SU-DHL-6 (cell line): ENCODE data around the gene FARP2.
"Not testable (repeated sequence)": the region's sequence is repeated elsewhere in the genome, so short reads cannot be mapped to it uniquely, and the experiment has no call there.

Source experiments
- H2AFZ ChIP-seq: fragments of 200-600 bp; sonication (generic); 2 replicates; pipeline ENCODE4 v1.6.1; 2014; ENCODE audit warnings: low read depth, mild to moderate bottlenecking, moderate library complexity, mixed read lengths, antibody characterized with exemption, low read length; ENCODE audit not compliant: severe bottlenecking
- H3F3A ChIP-seq: fragments of 200-600 bp; shearing (Covaris generic); 2 replicates; pipeline ENCODE4 v1.6.0; 2016; ENCODE audit warnings: antibody characterized with exemption, mild to moderate bottlenecking; ENCODE audit not compliant: insufficient read depth
- H3K27ac ChIP-seq: fragments of 200-600 bp; sonication (generic); 2 replicates; pipeline ENCODE4 v1.5.1; 2016; ENCODE audit warnings: low read depth, mild to moderate bottlenecking, low read length, moderate library complexity, mixed read lengths
- H3K27me3 ChIP-seq: fragments of 200-600 bp; sonication (generic), shearing (Covaris generic); 2 replicates; pipeline ENCODE4 v1.6.0; 2014; ENCODE audit warnings: mild to moderate bottlenecking, low read length
- H3K36me3 ChIP-seq: fragments of 200-600 bp; sonication (generic); 2 replicates; pipeline ENCODE4 v1.6.1; 2014; ENCODE audit warnings: mild to moderate bottlenecking, low read length, mixed read lengths
- H3K4me2 ChIP-seq: fragments of 300-600, 200-600 bp; shearing (Covaris generic), sonication (generic); 2 replicates; pipeline ENCODE4 v1.6.0; 2014; ENCODE audit warnings: low read length, low read depth, mild to moderate bottlenecking; ENCODE audit not compliant: poor library complexity, severe bottlenecking
- H3K4me3 ChIP-seq: fragments of 200-600 bp; sonication (generic); 2 replicates; pipeline ENCODE4 v1.5.1; 2014; ENCODE audit warnings: antibody characterized with exemption, low read length, mild to moderate bottlenecking, mixed read lengths; ENCODE audit not compliant: insufficient read depth, poor library complexity, severe bottlenecking
- H3K79me2 ChIP-seq: fragments of 200-600 bp; sonication (generic); 2 replicates; pipeline ENCODE4 v1.6.1; 2014; ENCODE audit warnings: mild to moderate bottlenecking, low read length, moderate library complexity; ENCODE audit not compliant: insufficient read depth
- H3K9ac ChIP-seq: fragments of 200-600 bp; sonication (generic); 2 replicates; pipeline ENCODE4 v1.7.0; 2014; ENCODE audit warnings: mild to moderate bottlenecking, low read length
- H3K9me2 ChIP-seq: fragments of 200-600 bp; sonication (generic); replicated peaks from 2 replicates; pipeline ENCODE4 v1.6.1; 2014; ENCODE audit warnings: low read length; ENCODE audit not compliant: insufficient read depth
- H3K9me3 ChIP-seq: fragments of 200-600 bp; sonication (generic); 2 replicates; pipeline ENCODE4 v1.6.1; 2014; ENCODE audit warnings: low read length, mixed read lengths; ENCODE audit not compliant: insufficient read depth
- H4K20me1 ChIP-seq: fragments of 200-600 bp; sonication (generic); 2 replicates; pipeline ENCODE4 v1.6.1; 2014; ENCODE audit warnings: low read depth, mild to moderate bottlenecking, antibody characterized with exemption, low read length, moderate library complexity, mixed read lengths
- CTCF ChIP-seq: fragments of 200-600 bp; sonication (generic); IDR thresholded peaks from one replicate; pipeline ENCODE4 v1.5.1; 2017; ENCODE audit warnings: antibody characterized with exemption, mild to moderate bottlenecking, low read length, moderate library complexity; ENCODE audit not compliant: insufficient read depth, poor library complexity, severe bottlenecking
- EZH2phosphoT487 ChIP-seq: fragments of 200-600 bp; sonication (generic), shearing (Covaris generic); conservative IDR thresholded peaks from 2 replicates; pipeline ENCODE4 v1.6.1; 2018; ENCODE audit warnings: mild to moderate bottlenecking, antibody characterized with exemption, low read length, moderate library complexity, mixed read lengths

FARP2 gene

GRCh38 chr2:241503776-241504392 is 147.8 kb downstream of the FARP2 start:
- Histone ChIP-seq H3K9ac (no peak overlapping the region), H3K79me2 (peaks cover 13% of the 10 kb centered on the region), H2AFZ (no peak overlapping the region), H3K27me3 (no peaks in the 10 kb centered on the region), H3K4me3 (no peak overlapping the region), H3K4me2 (no peak overlapping the region), H3K9me2 (no peaks in the 10 kb centered on the region), H3K36me3 (no peaks in the 10 kb centered on the region), H4K20me1 (no peaks in the 10 kb centered on the region), H3F3A (no peaks in the 10 kb centered on the region), H3K9me3 (no peaks in the 10 kb centered on the region), H3K27ac (no peak overlapping the region)
- no peak for TF ChIP-seq CTCF
- TF ChIP-seq EZH2phosphoT487, result no peak

- H3K9me3 ChIP-seq, result no peaks in the 10 kb centered on the region
- no peaks in the 10 kb centered on the region for H3F3A ChIP-seq
- no peak overlapping the region for H3K4me3 ChIP-seq
- no peaks in the 10 kb centered on the region for H3K36me3 ChIP-seq
- no peak overlapping the region for H3K9ac ChIP-seq
- peaks cover 13% of the 10 kb centered on the region for H3K79me2 ChIP-seq
- H2AFZ ChIP-seq, result no peak overlapping the region
- H3K27me3 ChIP-seq, result no peaks in the 10 kb centered on the region
- H3K27ac ChIP-seq, result no peak overlapping the region
- no peak overlapping the region for H3K4me2 ChIP-seq
- H3K9me2 ChIP-seq, result no peaks in the 10 kb centered on the region
- TF ChIP-seq EZH2phosphoT487 (no peak), CTCF (no peak)
- H4K20me1 ChIP-seq, result no peaks in the 10 kb centered on the region
Measured at GRCh38 chr2:241505086-241505780, 149.1 kb downstream of the FARP2 start.

- Histone ChIP-seq H3K36me3 (no peaks in the 10 kb centered on the region), H4K20me1 (no peaks in the 10 kb centered on the region), H3K9me2 (no peaks in the 10 kb centered on the region), H3K9me3 (no peaks in the 10 kb centered on the region), H3K4me2 (no peak overlapping the region), H3K9ac (no peak overlapping the region), H3K79me2 (peaks cover 13% of the 10 kb centered on the region), H3K4me3 (no peak overlapping the region), H3F3A (no peaks in the 10 kb centered on the region), H3K27ac (no peak overlapping the region), H3K27me3 (no peaks in the 10 kb centered on the region), H2AFZ (no peak overlapping the region)
- TF ChIP-seq EZH2phosphoT487 (no peak), CTCF (no peak)
Measured at GRCh38 chr2:241505781-241506201, 149.7 kb downstream of the FARP2 start.

GRCh38 chr2:241506317-241506716 is 150.2 kb downstream of the FARP2 start:
- H3K9me3 ChIP-seq, H3K27ac ChIP-seq, H3F3A ChIP-seq, H3K9ac ChIP-seq, H3K36me3 ChIP-seq, H3K9me2 ChIP-seq, H2AFZ ChIP-seq, H3K4me2 ChIP-seq, H4K20me1 ChIP-seq, H3K4me3 ChIP-seq, H3K27me3 ChIP-seq: not testable (repeated sequence)
- peaks cover 13% of the 10 kb centered on the region for H3K79me2 ChIP-seq
